Measurements from ENCODE around the gene RPS5. TPM values are rescaled to one million over a fixed set of nuclear protein-coding genes. Genes with fewer than 3 reads are reported as not detected.

Gene RPS5
- total RNA-seq, 1 donor from 2014 or later: 571 TPM

GRCh38 chr19:58364146-58364545, 22.9 kb upstream of the RPS5 start:
- peaks cover 3% of the 10 kb centered on the region for H3K4me1 Mint-ChIP-seq (ENCODE audit: low read depth, unreplicated experiment)
- no peak for TF ChIP-seq CTCF (IDR thresholded peaks at IDR 0.05; ENCODE audit: partially characterized antibody, unreplicated experiment)
- H3K27me3 Mint-ChIP-seq (ENCODE audit: unreplicated experiment): peaks cover 4% of the 10 kb centered on the region
- no peak for DNase-seq
- H3K4me3 Mint-ChIP-seq (ENCODE audit: unreplicated experiment): no peak overlapping the region
- H3K36me3 Mint-ChIP-seq (ENCODE audit: unreplicated experiment): no peaks in the 10 kb centered on the region
- H3K9me3 Mint-ChIP-seq (ENCODE audit: unreplicated experiment): peaks cover 14% of the 10 kb centered on the region
- no peak overlapping the region for H3K27ac Mint-ChIP-seq (ENCODE audit: unreplicated experiment)

- TF ChIP-seq CTCF (IDR thresholded peaks at IDR 0.05; ENCODE audit: partially characterized antibody, unreplicated experiment): no peak
- H3K36me3 Mint-ChIP-seq (ENCODE audit: unreplicated experiment): no peaks in the 10 kb centered on the region
These were observed 20.3 kb upstream of the RPS5 start for GRCh38 chr19:58366585-58367430.

GRCh38 chr19:58367698-58368454, 19.2 kb upstream of the RPS5 start:
- DNase-seq: no peak

More at GRCh38 chr19:58366585-58367430, 20.3 kb upstream of the RPS5 start:
- Mint-ChIP-seq H3K27ac (ENCODE audit: unreplicated experiment) (no peak overlapping the region), H3K4me3 (ENCODE audit: unreplicated experiment) (no peak overlapping the region), H3K4me1 (ENCODE audit: low read depth, unreplicated experiment) (peaks cover 3% of the 10 kb centered on the region), H3K27me3 (ENCODE audit: unreplicated experiment) (peaks cover 4% of the 10 kb centered on the region), H3K9me3 (ENCODE audit: unreplicated experiment) (peaks cover 4% of the 10 kb centered on the region)
- DNase-seq: no peak

GRCh38 chr19:58368561-58369360, 18.3 kb upstream of the RPS5 start:
- H3K27me3 Mint-ChIP-seq (ENCODE audit: unreplicated experiment): peaks cover 2% of the 10 kb centered on the region
- no peak overlapping the region for H3K4me3 Mint-ChIP-seq (ENCODE audit: unreplicated experiment)
- H3K4me1 Mint-ChIP-seq (ENCODE audit: low read depth, unreplicated experiment): peaks cover 3% of the 10 kb centered on the region
- no peak for TF ChIP-seq CTCF (IDR thresholded peaks at IDR 0.05; ENCODE audit: partially characterized antibody, unreplicated experiment)
- H3K36me3 Mint-ChIP-seq (ENCODE audit: unreplicated experiment): no peaks in the 10 kb centered on the region
- no peak for DNase-seq
- no peaks in the 10 kb centered on the region for H3K9me3 Mint-ChIP-seq (ENCODE audit: unreplicated experiment)
- H3K27ac Mint-ChIP-seq (ENCODE audit: unreplicated experiment): no peak overlapping the region

More at GRCh38 chr19:58367698-58368454, 19.2 kb upstream of the RPS5 start:
- peaks cover 3% of the 10 kb centered on the region for H3K4me1 Mint-ChIP-seq (ENCODE audit: low read depth, unreplicated experiment)
- no peak overlapping the region for H3K4me3 Mint-ChIP-seq (ENCODE audit: unreplicated experiment)
- TF ChIP-seq CTCF (IDR thresholded peaks at IDR 0.05; ENCODE audit: partially characterized antibody, unreplicated experiment): no peak
- H3K27ac Mint-ChIP-seq (ENCODE audit: unreplicated experiment): no peak overlapping the region
- H3K27me3 Mint-ChIP-seq (ENCODE audit: unreplicated experiment): peaks cover 2% of the 10 kb centered on the region
- H3K9me3 Mint-ChIP-seq (ENCODE audit: unreplicated experiment): no peaks in the 10 kb centered on the region
- no peaks in the 10 kb centered on the region for H3K36me3 Mint-ChIP-seq (ENCODE audit: unreplicated experiment)

Measured in glutamatergic neuron (in vitro differentiated cells).